HG02981 (cell line): ENCODE measurements around the gene SLAMF9.

ENCODE experiments used
- ATAC-seq: cut with Tn5 transposase; IDR thresholded peaks from one replicate; pipeline ENCODE4 v1.9.1; 2021; ENCODE audit warnings: mild to moderate bottlenecking, moderate library complexity; ENCODE audit not compliant: unreplicated experiment

Gene SLAMF9

GRCh38 chr1:159902541-159902940, 51.5 kb downstream of the SLAMF9 start:
- ATAC-seq = no peak
